HEK293 (cell line): ENCODE measurements around the gene SDR42E1.

Experiments
- GFI1B ChIP-seq: fragments of 450-650 bp; formaldehyde crosslinking; IDR thresholded peaks from 2 replicates; pipeline ENCODE4 v1.5.1; 2016; ENCODE audit warnings: missing biosample characterization, missing genetic modification characterization
- GLIS1 ChIP-seq: fragments of 450-650 bp; formaldehyde crosslinking; IDR thresholded peaks from 2 replicates; pipeline ENCODE4 v1.5.1; 2016; ENCODE audit warnings: missing biosample characterization, missing genetic modification characterization
- MZF1 ChIP-seq: fragments of 450-650 bp; formaldehyde crosslinking; IDR thresholded peaks from 2 replicates; pipeline ENCODE4 v1.5.1; 2017; ENCODE audit warnings: missing biosample characterization, missing genetic modification characterization, borderline replicate concordance
- ZBTB7A ChIP-seq: fragments of 450-650 bp; formaldehyde crosslinking; IDR thresholded peaks from 2 replicates; pipeline ENCODE4 v1.5.1; 2016; ENCODE audit warnings: low read depth, missing biosample characterization, missing genetic modification characterization
- ZBTB8A ChIP-seq: fragments of 450-650 bp; formaldehyde crosslinking; IDR thresholded peaks from 2 replicates; pipeline ENCODE4 v1.5.1; 2016; ENCODE audit warnings: missing biosample characterization, missing genetic modification characterization
- ZNF274 ChIP-seq, 2 experiments: fragments of 200-500 bp in 1 of 2; fragments of 450-650 bp in 1 of 2; sonication (Bioruptor generic) in 1 of 2; formaldehyde crosslinking in 1 of 2; IDR thresholded peaks; 2 replicates each; pipeline versions ENCODE4 v1.5.1 to v1.6.1; 2014 to 2016; ENCODE audit warnings: borderline replicate concordance in 1 of 2, inconsistent platforms in 1 of 2, low read length in 1 of 2, missing biosample characterization in 1 of 2, missing genetic modification characterization in 1 of 2
- ZNF350 ChIP-seq: fragments of 450-650 bp; formaldehyde crosslinking; IDR thresholded peaks from 2 replicates; pipeline ENCODE4 v1.5.0; 2017; ENCODE audit warnings: missing biosample characterization, mild to moderate bottlenecking, missing genetic modification characterization
- ZNF423 ChIP-seq: fragments of 450-650 bp; formaldehyde crosslinking; IDR thresholded peaks from 2 replicates; pipeline ENCODE4 v1.5.1; 2016; ENCODE audit warnings: missing biosample characterization, missing genetic modification characterization
- ZNF548 ChIP-seq: fragments of 450-650 bp; formaldehyde crosslinking; IDR thresholded peaks from 2 replicates; pipeline ENCODE4 v1.5.1; 2016; ENCODE audit warnings: missing biosample characterization, missing genetic modification characterization
- ZNF624 ChIP-seq: fragments of 450-650 bp; formaldehyde crosslinking; IDR thresholded peaks from 2 replicates; pipeline ENCODE4 v1.5.1; 2017; ENCODE audit warnings: missing biosample characterization, missing genetic modification characterization
- ZNF707 ChIP-seq: fragments of 450-650 bp; formaldehyde crosslinking; IDR thresholded peaks from 2 replicates; pipeline ENCODE4 v1.5.1; 2016; ENCODE audit warnings: missing biosample characterization, missing genetic modification characterization
- ZNF76 ChIP-seq: fragments of 450-650 bp; formaldehyde crosslinking; IDR thresholded peaks from 2 replicates; pipeline ENCODE4; 2016; ENCODE audit warnings: low read depth, missing biosample characterization, missing genetic modification characterization, borderline replicate concordance
- TF ChIP-seq, protein P1 (sequence below): fragments of 450-650 bp; formaldehyde crosslinking; IDR thresholded peaks from 2 replicates; pipeline ENCODE4 v1.5.1; 2016; ENCODE audit warnings: missing biosample characterization, missing genetic modification characterization

DNA sequence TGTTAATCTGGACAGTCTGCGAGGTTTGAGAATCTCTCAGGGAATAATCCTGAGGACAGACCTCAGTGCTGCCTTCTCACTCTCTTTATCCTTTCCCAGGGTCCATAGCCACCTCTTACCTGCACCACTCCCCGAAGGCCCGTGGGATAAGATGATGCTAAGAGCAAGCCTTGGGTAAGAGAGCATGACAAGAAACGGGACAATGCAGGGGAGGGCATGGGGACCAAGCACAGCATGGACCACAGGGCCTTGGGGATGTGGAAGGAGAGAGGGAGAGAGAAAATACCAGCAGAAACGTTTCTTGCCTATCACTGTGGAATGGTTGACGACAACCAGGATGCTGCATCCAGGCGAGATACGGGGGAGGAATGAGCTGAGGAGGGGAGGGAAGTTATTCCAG is 8.3 kb upstream of the SDR42E1 start:
- TF ChIP-seq ZNF548 (no peak), ZNF274 (IDR thresholded peaks at IDR 0.05; ENCODE audit: low read length) (no peak), ZNF274 (tag by site-specific recombination; IDR thresholded peaks at IDR 0.05; ENCODE audit: borderline replicate concordance) (no peak), ZNF350 (tag by site-specific recombination) (no peak), ZNF76 (no peak), ZNF624 (no peak), GLIS1 (tag by site-specific recombination) (no peak), MZF1 (tag by site-specific recombination) (no peak), ZBTB7A (no peak), GFI1B (no peak), ZNF423 (tag by site-specific recombination) (no peak), ZBTB8A (tag by site-specific recombination) (no peak), ZNF707 (tag by site-specific recombination) (no peak)
- TF ChIP-seq, protein P1, sequence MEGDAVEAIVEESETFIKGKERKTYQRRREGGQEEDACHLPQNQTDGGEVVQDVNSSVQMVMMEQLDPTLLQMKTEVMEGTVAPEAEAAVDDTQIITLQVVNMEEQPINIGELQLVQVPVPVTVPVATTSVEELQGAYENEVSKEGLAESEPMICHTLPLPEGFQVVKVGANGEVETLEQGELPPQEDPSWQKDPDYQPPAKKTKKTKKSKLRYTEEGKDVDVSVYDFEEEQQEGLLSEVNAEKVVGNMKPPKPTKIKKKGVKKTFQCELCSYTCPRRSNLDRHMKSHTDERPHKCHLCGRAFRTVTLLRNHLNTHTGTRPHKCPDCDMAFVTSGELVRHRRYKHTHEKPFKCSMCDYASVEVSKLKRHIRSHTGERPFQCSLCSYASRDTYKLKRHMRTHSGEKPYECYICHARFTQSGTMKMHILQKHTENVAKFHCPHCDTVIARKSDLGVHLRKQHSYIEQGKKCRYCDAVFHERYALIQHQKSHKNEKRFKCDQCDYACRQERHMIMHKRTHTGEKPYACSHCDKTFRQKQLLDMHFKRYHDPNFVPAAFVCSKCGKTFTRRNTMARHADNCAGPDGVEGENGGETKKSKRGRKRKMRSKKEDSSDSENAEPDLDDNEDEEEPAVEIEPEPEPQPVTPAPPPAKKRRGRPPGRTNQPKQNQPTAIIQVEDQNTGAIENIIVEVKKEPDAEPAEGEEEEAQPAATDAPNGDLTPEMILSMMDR = no peak
